ENCODE data around the gene LEO1.

The LEO1 gene

DNA sequence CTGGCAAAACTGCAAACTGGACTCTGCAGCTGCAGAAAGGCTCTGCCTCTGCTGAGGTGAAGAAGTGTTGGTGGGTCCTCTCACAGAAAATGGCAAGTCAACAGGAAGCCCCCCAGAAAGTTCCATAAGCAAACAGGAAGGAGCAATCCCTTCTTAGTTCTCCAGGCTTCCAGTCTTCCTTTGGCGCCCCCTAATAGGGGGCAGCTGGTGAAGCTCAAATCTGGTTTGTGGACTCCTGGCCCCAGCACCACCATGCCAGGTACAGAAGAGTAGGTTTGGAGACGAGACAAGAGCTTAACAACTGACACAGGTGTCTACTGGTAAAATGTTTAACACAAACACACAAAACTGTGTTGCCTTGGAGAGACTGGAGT, 35.5 kb downstream of the LEO1 start:
- H3K4me1 ChIP-seq (ENCODE audit: control insufficient read depth, insufficient read depth, low read length, poor library complexity, severe bottlenecking): no peaks in the 10 kb centered on the region
- H3K27ac ChIP-seq (ENCODE audit: insufficient read depth, low read length, poor library complexity, severe bottlenecking): no peak overlapping the region
- peaks cover 32% of the 10 kb centered on the region for H3K36me3 ChIP-seq (ENCODE audit: control insufficient read depth, insufficient read depth, low read length)
- H3K9me3 ChIP-seq (ENCODE audit: control insufficient read depth, low read length): no peaks in the 10 kb centered on the region
- DNase-seq: no peak
- H3K27me3 ChIP-seq (replicated peaks; ENCODE audit: control insufficient read depth, insufficient read depth, low read length, poor library complexity, severe bottlenecking): no peaks in the 10 kb centered on the region
- no peak overlapping the region for H3K4me3 ChIP-seq (ENCODE audit: insufficient read depth, low read depth, low read length, poor library complexity, severe bottlenecking)

GRCh38 chr15:51935466-51936104, 36.0 kb downstream of the LEO1 start:
- Histone ChIP-seq H3K4me1 (ENCODE audit: control insufficient read depth, insufficient read depth, low read length, poor library complexity, severe bottlenecking) (no peaks in the 10 kb centered on the region), H3K9me3 (ENCODE audit: control insufficient read depth, low read length) (no peaks in the 10 kb centered on the region), H3K27ac (ENCODE audit: insufficient read depth, low read length, poor library complexity, severe bottlenecking) (no peak overlapping the region), H3K27me3 (replicated peaks; ENCODE audit: control insufficient read depth, insufficient read depth, low read length, poor library complexity, severe bottlenecking) (no peaks in the 10 kb centered on the region), H3K4me3 (ENCODE audit: insufficient read depth, low read depth, low read length, poor library complexity, severe bottlenecking) (no peak overlapping the region), H3K36me3 (ENCODE audit: control insufficient read depth, insufficient read depth, low read length) (peaks cover 32% of the 10 kb centered on the region)
- no peak for DNase-seq

DNA sequence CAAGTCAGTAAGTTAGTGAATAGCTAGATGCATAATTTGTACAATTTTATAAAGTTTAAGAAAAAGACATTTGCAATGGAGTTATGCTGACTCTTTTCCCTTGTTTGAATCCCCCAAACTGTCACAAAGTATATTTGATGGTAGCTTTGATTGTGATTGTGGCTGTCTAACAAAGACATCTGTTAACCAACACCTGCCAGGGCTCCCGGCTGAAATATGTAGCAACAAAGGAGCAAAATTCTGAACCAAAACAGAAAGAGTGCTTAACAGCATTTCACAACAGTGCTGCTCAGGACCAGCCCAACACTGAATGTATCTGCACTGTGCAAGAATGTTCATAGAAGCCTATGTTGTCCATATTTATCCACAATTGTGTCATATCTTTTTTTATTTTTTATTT, 39.4 kb downstream of the LEO1 start:
- Histone ChIP-seq H3K4me3 (ENCODE audit: insufficient read depth, low read depth, low read length, poor library complexity, severe bottlenecking) (no peak overlapping the region), H3K9me3 (ENCODE audit: control insufficient read depth, low read length) (no peaks in the 10 kb centered on the region), H3K27ac (ENCODE audit: insufficient read depth, low read length, poor library complexity, severe bottlenecking) (no peak overlapping the region), H3K27me3 (replicated peaks; ENCODE audit: control insufficient read depth, insufficient read depth, low read length, poor library complexity, severe bottlenecking) (no peaks in the 10 kb centered on the region), H3K36me3 (ENCODE audit: control insufficient read depth, insufficient read depth, low read length) (peaks cover 17% of the 10 kb centered on the region), H3K4me1 (ENCODE audit: control insufficient read depth, insufficient read depth, low read length, poor library complexity, severe bottlenecking) (no peaks in the 10 kb centered on the region)
- DNase-seq: no peak

DNA sequence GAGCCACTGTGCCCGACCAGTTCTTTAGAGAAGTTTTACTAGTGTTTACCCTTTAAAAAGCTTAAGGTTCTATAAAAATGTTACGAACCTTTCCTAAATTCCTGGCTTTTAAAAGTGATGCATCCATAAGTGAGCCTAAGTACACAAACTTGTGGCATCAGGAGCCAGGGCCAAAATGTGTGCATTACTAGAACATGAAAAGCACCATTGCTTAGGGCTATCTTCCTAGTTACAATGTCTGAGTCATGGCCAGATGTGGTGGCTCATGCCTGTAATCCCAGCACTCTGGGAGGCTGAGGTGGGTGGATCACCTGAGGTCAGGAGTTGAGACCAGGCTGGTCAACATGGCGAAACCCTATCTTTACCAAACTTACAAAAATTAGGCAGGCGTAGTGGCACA, 39.9 kb downstream of the LEO1 start:
- H3K36me3 ChIP-seq (ENCODE audit: control insufficient read depth, insufficient read depth, low read length): peaks cover 15% of the 10 kb centered on the region
- no peak for DNase-seq
- no peaks in the 10 kb centered on the region for H3K4me1 ChIP-seq (ENCODE audit: control insufficient read depth, insufficient read depth, low read length, poor library complexity, severe bottlenecking)
- no peaks in the 10 kb centered on the region for H3K27me3 ChIP-seq (replicated peaks; ENCODE audit: control insufficient read depth, insufficient read depth, low read length, poor library complexity, severe bottlenecking)
- no peaks in the 10 kb centered on the region for H3K9me3 ChIP-seq (ENCODE audit: control insufficient read depth, low read length)
- no peak overlapping the region for H3K4me3 ChIP-seq (ENCODE audit: insufficient read depth, low read depth, low read length, poor library complexity, severe bottlenecking)
- no peak overlapping the region for H3K27ac ChIP-seq (ENCODE audit: insufficient read depth, low read length, poor library complexity, severe bottlenecking)

GRCh38 chr15:51931016-51931415, 40.6 kb downstream of the LEO1 start:
- no peaks in the 10 kb centered on the region for H3K9me3 ChIP-seq (ENCODE audit: control insufficient read depth, low read length)
- no peaks in the 10 kb centered on the region for H3K27me3 ChIP-seq (replicated peaks; ENCODE audit: control insufficient read depth, insufficient read depth, low read length, poor library complexity, severe bottlenecking)
- H3K4me3 ChIP-seq (ENCODE audit: insufficient read depth, low read depth, low read length, poor library complexity, severe bottlenecking): no peak overlapping the region
- H3K27ac ChIP-seq (ENCODE audit: insufficient read depth, low read length, poor library complexity, severe bottlenecking): no peak overlapping the region
- H3K4me1 ChIP-seq (ENCODE audit: control insufficient read depth, insufficient read depth, low read length, poor library complexity, severe bottlenecking): no peaks in the 10 kb centered on the region
- peaks cover 10% of the 10 kb centered on the region for H3K36me3 ChIP-seq (ENCODE audit: control insufficient read depth, insufficient read depth, low read length)
- DNase-seq: no peak

DNA sequence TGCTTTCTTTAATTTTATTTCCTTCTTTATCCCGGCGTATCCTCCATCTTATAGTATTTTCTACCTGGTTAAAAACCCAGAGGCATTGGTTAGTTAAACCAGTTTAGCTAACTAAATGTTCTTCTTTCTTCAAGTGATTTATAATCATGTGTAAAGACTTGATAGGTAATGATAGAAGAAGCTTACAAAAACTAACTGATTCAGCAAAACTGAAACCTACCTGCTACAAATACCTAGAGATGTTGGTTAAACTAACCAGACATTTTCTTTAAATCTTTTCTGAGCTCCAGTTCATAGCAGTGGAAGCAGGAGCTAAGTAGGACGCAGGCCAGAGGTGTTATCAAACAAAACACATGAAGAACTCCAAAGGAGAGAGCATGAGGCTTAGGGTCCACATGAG, 44.8 kb downstream of the LEO1 start:
- H3K4me1 ChIP-seq (ENCODE audit: control insufficient read depth, insufficient read depth, low read length, poor library complexity, severe bottlenecking): no peaks in the 10 kb centered on the region
- no peaks in the 10 kb centered on the region for H3K27me3 ChIP-seq (replicated peaks; ENCODE audit: control insufficient read depth, insufficient read depth, low read length, poor library complexity, severe bottlenecking)
- no peak for DNase-seq
- H3K27ac ChIP-seq (ENCODE audit: insufficient read depth, low read length, poor library complexity, severe bottlenecking): no peak overlapping the region
- H3K4me3 ChIP-seq (ENCODE audit: insufficient read depth, low read depth, low read length, poor library complexity, severe bottlenecking): no peak overlapping the region
- H3K36me3 ChIP-seq (ENCODE audit: control insufficient read depth, insufficient read depth, low read length): peaks cover 23% of the 10 kb centered on the region
- no peaks in the 10 kb centered on the region for H3K9me3 ChIP-seq (ENCODE audit: control insufficient read depth, low read length)

DNA sequence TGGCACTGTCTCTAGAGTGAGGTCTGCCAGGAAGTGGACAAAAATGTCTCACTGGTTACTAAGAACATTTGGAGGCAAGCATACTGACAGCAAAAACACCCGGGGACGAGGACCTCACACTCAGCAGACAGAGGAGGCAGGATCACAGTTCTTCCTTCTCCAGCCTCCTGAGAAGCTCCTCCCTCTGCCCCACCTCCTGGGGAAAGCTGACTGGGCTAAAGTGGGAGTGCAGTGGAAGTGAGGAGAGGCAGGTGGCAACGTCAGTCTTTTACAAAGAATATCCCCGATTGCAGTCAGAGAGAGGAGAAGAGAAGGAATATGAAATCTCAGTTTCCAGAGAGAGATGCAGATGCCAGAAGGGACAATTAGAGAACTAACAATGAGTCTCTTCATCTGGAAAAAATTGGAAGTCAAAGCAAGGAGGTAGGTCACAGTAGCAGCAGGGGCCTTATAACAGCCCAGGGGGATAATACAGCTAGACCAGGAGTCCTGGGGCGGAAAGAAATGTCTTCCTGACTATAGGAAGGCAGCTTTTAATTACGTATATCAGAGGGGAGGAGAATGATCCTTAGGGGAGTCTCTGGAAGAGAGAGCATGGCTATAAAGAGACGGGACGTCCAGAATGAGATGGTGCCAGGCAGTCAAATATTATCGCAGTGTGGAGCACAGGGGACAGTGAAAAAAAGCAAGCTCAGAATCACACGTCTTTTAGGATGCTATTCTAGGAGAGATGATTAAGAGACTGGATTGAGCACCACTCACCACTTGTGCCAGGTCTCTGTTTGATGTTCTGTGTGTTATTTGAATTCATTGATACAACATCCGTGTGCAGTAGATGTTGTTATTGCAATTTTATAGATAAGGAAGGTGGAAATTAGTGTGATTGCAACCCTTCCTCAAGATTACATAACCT, 47.2 kb downstream of the LEO1 start:
- Histone ChIP-seq H3K27ac (ENCODE audit: insufficient read depth, low read length, poor library complexity, severe bottlenecking) (no peak overlapping the region), H3K9me3 (ENCODE audit: control insufficient read depth, low read length) (no peaks in the 10 kb centered on the region), H3K4me3 (ENCODE audit: insufficient read depth, low read depth, low read length, poor library complexity, severe bottlenecking) (no peak overlapping the region), H3K4me1 (ENCODE audit: control insufficient read depth, insufficient read depth, low read length, poor library complexity, severe bottlenecking) (no peaks in the 10 kb centered on the region), H3K36me3 (ENCODE audit: control insufficient read depth, insufficient read depth, low read length) (peaks cover 28% of the 10 kb centered on the region), H3K27me3 (replicated peaks; ENCODE audit: control insufficient read depth, insufficient read depth, low read length, poor library complexity, severe bottlenecking) (no peaks in the 10 kb centered on the region)
- DNase-seq: no peak

- H3K4me1 ChIP-seq (ENCODE audit: control insufficient read depth, insufficient read depth, low read length, poor library complexity, severe bottlenecking): no peaks in the 10 kb centered on the region
- no peak overlapping the region for H3K27ac ChIP-seq (ENCODE audit: insufficient read depth, low read length, poor library complexity, severe bottlenecking)
- H3K9me3 ChIP-seq (ENCODE audit: control insufficient read depth, low read length): no peaks in the 10 kb centered on the region
- no peak for DNase-seq
- peaks cover 17% of the 10 kb centered on the region for H3K36me3 ChIP-seq (ENCODE audit: control insufficient read depth, insufficient read depth, low read length)
- no peaks in the 10 kb centered on the region for H3K27me3 ChIP-seq (replicated peaks; ENCODE audit: control insufficient read depth, insufficient read depth, low read length, poor library complexity, severe bottlenecking)
- H3K4me3 ChIP-seq (ENCODE audit: insufficient read depth, low read depth, low read length, poor library complexity, severe bottlenecking): no peak overlapping the region
Measured at GRCh38 chr15:51917493-51917892, 54.1 kb downstream of the LEO1 start.

- H3K36me3 ChIP-seq (ENCODE audit: control insufficient read depth, insufficient read depth, low read length): peaks cover 23% of the 10 kb centered on the region
- H3K27ac ChIP-seq (ENCODE audit: insufficient read depth, low read length, poor library complexity, severe bottlenecking): no peak overlapping the region
- no peak overlapping the region for H3K4me3 ChIP-seq (ENCODE audit: insufficient read depth, low read depth, low read length, poor library complexity, severe bottlenecking)
- no peaks in the 10 kb centered on the region for H3K9me3 ChIP-seq (ENCODE audit: control insufficient read depth, low read length)
- H3K4me1 ChIP-seq (ENCODE audit: control insufficient read depth, insufficient read depth, low read length, poor library complexity, severe bottlenecking): no peaks in the 10 kb centered on the region
- no peak for DNase-seq
- no peaks in the 10 kb centered on the region for H3K27me3 ChIP-seq (replicated peaks; ENCODE audit: control insufficient read depth, insufficient read depth, low read length, poor library complexity, severe bottlenecking)
Measured at GRCh38 chr15:51912528-51912927, 59.0 kb downstream of the LEO1 start.

GRCh38 chr15:51909584-51909983, 62.0 kb downstream of the LEO1 start:
- no peaks in the 10 kb centered on the region for H3K27me3 ChIP-seq (replicated peaks; ENCODE audit: control insufficient read depth, insufficient read depth, low read length, poor library complexity, severe bottlenecking)
- no peak overlapping the region for H3K27ac ChIP-seq (ENCODE audit: insufficient read depth, low read length, poor library complexity, severe bottlenecking)
- H3K4me1 ChIP-seq (ENCODE audit: control insufficient read depth, insufficient read depth, low read length, poor library complexity, severe bottlenecking): no peaks in the 10 kb centered on the region
- DNase-seq: no peak
- peaks cover 35% of the 10 kb centered on the region for H3K36me3 ChIP-seq (ENCODE audit: control insufficient read depth, insufficient read depth, low read length)
- no peak overlapping the region for H3K4me3 ChIP-seq (ENCODE audit: insufficient read depth, low read depth, low read length, poor library complexity, severe bottlenecking)
- H3K9me3 ChIP-seq (ENCODE audit: control insufficient read depth, low read length): no peaks in the 10 kb centered on the region

Measured in effector memory CD4-positive, alpha-beta T cell (primary cell).